Measurements from ENCODE around the gene HSPBP1. TPM values are rescaled to one million over a fixed set of nuclear protein-coding genes. Genes with fewer than 3 reads are reported as not detected.

The HSPBP1 gene
- total RNA-seq, 1 experiment from 2014 or later = 83.4 TPM

DNA sequence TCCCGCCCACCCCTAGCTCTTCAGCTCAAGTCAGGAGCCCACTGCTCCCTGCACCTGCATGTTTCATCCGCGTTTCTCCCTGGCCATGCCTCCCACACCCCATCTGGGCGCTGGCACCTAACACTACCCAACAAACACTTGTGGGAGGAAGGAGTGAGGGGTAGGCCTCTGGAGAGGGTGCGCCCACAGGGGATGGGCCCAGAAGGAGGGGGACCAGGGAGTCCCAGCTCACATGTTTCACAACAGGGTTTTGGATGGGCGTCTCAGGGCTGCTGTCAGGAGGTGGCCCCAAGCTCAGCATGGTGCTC, 39.2 kb downstream of the HSPBP1 start:
- no peak for TF ChIP-seq EZH2 (IDR thresholded peaks at IDR 0.05; ENCODE audit: borderline replicate concordance, low read depth, low read length, poor library complexity, severe bottlenecking)
- TF ChIP-seq, protein P1, sequence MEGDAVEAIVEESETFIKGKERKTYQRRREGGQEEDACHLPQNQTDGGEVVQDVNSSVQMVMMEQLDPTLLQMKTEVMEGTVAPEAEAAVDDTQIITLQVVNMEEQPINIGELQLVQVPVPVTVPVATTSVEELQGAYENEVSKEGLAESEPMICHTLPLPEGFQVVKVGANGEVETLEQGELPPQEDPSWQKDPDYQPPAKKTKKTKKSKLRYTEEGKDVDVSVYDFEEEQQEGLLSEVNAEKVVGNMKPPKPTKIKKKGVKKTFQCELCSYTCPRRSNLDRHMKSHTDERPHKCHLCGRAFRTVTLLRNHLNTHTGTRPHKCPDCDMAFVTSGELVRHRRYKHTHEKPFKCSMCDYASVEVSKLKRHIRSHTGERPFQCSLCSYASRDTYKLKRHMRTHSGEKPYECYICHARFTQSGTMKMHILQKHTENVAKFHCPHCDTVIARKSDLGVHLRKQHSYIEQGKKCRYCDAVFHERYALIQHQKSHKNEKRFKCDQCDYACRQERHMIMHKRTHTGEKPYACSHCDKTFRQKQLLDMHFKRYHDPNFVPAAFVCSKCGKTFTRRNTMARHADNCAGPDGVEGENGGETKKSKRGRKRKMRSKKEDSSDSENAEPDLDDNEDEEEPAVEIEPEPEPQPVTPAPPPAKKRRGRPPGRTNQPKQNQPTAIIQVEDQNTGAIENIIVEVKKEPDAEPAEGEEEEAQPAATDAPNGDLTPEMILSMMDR (conservative IDR thresholded peaks at IDR 0.05; ENCODE audit: low read depth, low read length) = no peak
- CTCF ChIA-PET = interaction anchor here (0.5 kb wide), 1 partner anchor 52 kb away, joined by 4 read pairs; no protein-coding TSS in a partner anchor
- Histone ChIP-seq H3K27me3 (replicated peaks; ENCODE audit: insufficient read depth, low read depth, low read length, poor library complexity) (no peaks in the 10 kb centered on the region), H3K4me3 (ENCODE audit: low read depth, low read length, poor library complexity, severe bottlenecking) (no peak overlapping the region), H3K27ac (ENCODE audit: low read depth, low read length, poor library complexity, severe bottlenecking) (no peak overlapping the region), H3K9me3 (ENCODE audit: low read depth, low read length, poor library complexity, severe bottlenecking) (no peaks in the 10 kb centered on the region), H3K36me3 (ENCODE audit: insufficient read depth, low read length, poor library complexity, severe bottlenecking) (peaks cover 81% of the 10 kb centered on the region), H3K4me1 (ENCODE audit: insufficient read depth, low read length, poor library complexity, severe bottlenecking) (no peaks in the 10 kb centered on the region)
- intact Hi-C loops (cut with micrococcal nuclease; ENCODE audit: unreplicated experiment) = no loop called here
- POLR2A ChIA-PET (ENCODE audit: low non-redundant PET) = no interaction called here
- no TSS peak for BruUV-seq (replicated peaks)
- no peak for DNase-seq (ENCODE audit: low spot score)

- H3K9me3 ChIP-seq (ENCODE audit: low read depth, low read length, poor library complexity, severe bottlenecking) = no peaks in the 10 kb centered on the region
- DNase-seq (ENCODE audit: low spot score) = no peak
- H3K4me3 ChIP-seq (ENCODE audit: low read depth, low read length, poor library complexity, severe bottlenecking) = no peak overlapping the region
- no peaks in the 10 kb centered on the region for H3K27me3 ChIP-seq (replicated peaks; ENCODE audit: insufficient read depth, low read depth, low read length, poor library complexity)
- CTCF ChIA-PET = no interaction called here
- peaks cover 75% of the 10 kb centered on the region for H3K36me3 ChIP-seq (ENCODE audit: insufficient read depth, low read length, poor library complexity, severe bottlenecking)
- intact Hi-C loops (cut with micrococcal nuclease; ENCODE audit: unreplicated experiment) = no loop called here
- H3K27ac ChIP-seq (ENCODE audit: low read depth, low read length, poor library complexity, severe bottlenecking) = no peak overlapping the region
- H3K4me1 ChIP-seq (ENCODE audit: insufficient read depth, low read length, poor library complexity, severe bottlenecking) = no peaks in the 10 kb centered on the region
- no TSS peak for BruUV-seq (replicated peaks)
- no peak for TF ChIP-seq EZH2 (IDR thresholded peaks at IDR 0.05; ENCODE audit: borderline replicate concordance, low read depth, low read length, poor library complexity, severe bottlenecking)
- TF ChIP-seq, protein P1 (conservative IDR thresholded peaks at IDR 0.05; ENCODE audit: low read depth, low read length) = no peak
- POLR2A ChIA-PET (ENCODE audit: low non-redundant PET) = no interaction called here
Observed at GRCh38 chr19:55239004-55239403, 40.9 kb downstream of the HSPBP1 start.

GRCh38 chr19:55238030-55238429, 41.9 kb downstream of the HSPBP1 start:
- Histone ChIP-seq H3K9me3 (ENCODE audit: low read depth, low read length, poor library complexity, severe bottlenecking) (no peaks in the 10 kb centered on the region), H3K27ac (ENCODE audit: low read depth, low read length, poor library complexity, severe bottlenecking) (no peak overlapping the region), H3K36me3 (ENCODE audit: insufficient read depth, low read length, poor library complexity, severe bottlenecking) (peaks cover 75% of the 10 kb centered on the region), H3K27me3 (replicated peaks; ENCODE audit: insufficient read depth, low read depth, low read length, poor library complexity) (no peaks in the 10 kb centered on the region), H3K4me3 (ENCODE audit: low read depth, low read length, poor library complexity, severe bottlenecking) (no peak overlapping the region), H3K4me1 (ENCODE audit: insufficient read depth, low read length, poor library complexity, severe bottlenecking) (no peaks in the 10 kb centered on the region)
- POLR2A ChIA-PET (ENCODE audit: low non-redundant PET) = no interaction called here
- no peak for DNase-seq (ENCODE audit: low spot score)
- BruUV-seq (replicated peaks) = no TSS peak
- intact Hi-C loops (cut with micrococcal nuclease; ENCODE audit: unreplicated experiment) = no loop called here
- CTCF ChIA-PET = no interaction called here
- TF ChIP-seq EZH2 (IDR thresholded peaks at IDR 0.05; ENCODE audit: borderline replicate concordance, low read depth, low read length, poor library complexity, severe bottlenecking) = no peak
- TF ChIP-seq, protein P1 (conservative IDR thresholded peaks at IDR 0.05; ENCODE audit: low read depth, low read length) = no peak

Data from A673 (cell line).